Measurements from ENCODE around the gene TCEANC.

DNA sequence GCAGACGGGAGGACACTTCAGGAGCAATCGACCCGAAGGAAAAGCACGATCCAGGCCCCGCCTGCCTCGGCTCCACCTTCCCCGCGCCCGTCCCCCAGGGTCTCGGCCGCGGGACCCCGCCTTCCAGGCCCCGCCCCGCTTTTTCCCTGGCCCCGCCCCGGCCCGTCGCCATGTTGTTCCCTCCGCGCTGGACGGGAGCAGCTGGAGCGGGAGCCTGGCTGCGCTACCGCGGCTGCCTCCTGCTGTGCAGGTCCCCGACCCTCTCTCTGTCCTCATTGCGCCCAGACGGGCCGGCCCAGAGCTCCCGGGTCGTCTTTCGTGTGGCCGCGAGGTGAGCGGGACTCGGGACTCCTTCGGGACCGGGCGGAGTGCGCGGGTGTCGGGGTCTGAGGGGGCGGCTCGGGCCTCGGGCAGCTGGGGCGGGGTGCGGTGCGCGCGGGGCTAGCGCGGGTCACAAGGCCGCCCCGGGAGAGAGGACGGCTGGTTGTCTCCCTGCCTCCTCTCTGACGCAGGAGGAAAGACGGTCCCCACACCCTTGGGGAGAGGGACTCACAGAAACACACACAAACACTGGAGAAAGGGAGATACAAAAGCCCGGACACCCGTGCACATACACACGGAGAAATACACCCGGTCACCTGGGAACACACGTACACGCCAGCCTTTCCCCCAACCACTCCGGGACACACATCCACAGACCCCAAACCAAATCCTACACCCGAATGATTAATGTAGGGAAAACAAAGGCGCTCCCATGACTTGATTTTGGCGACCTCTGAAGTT is 36.2 kb downstream of the TCEANC start, which contains the start of gene RAB9A:
- TF ChIP-seq, protein P1, sequence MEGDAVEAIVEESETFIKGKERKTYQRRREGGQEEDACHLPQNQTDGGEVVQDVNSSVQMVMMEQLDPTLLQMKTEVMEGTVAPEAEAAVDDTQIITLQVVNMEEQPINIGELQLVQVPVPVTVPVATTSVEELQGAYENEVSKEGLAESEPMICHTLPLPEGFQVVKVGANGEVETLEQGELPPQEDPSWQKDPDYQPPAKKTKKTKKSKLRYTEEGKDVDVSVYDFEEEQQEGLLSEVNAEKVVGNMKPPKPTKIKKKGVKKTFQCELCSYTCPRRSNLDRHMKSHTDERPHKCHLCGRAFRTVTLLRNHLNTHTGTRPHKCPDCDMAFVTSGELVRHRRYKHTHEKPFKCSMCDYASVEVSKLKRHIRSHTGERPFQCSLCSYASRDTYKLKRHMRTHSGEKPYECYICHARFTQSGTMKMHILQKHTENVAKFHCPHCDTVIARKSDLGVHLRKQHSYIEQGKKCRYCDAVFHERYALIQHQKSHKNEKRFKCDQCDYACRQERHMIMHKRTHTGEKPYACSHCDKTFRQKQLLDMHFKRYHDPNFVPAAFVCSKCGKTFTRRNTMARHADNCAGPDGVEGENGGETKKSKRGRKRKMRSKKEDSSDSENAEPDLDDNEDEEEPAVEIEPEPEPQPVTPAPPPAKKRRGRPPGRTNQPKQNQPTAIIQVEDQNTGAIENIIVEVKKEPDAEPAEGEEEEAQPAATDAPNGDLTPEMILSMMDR (IDR thresholded peaks at IDR 0.05): no peak
- TF ChIP-seq POLR2A (IDR thresholded peaks at IDR 0.05): peak in 2 of 4 donors; percentile 78 to 94

All from esophagus squamous epithelium (tissue), 4 donors.